Stimulated activated CD4-positive, alpha-beta T cell treated with anti-CD3 and anti-CD28 coated beads, TNF-alpha, amount 100 ng/mL, for 48 hours (primary cell): ENCODE data around the gene CACNB4.
"Not testable (repeated sequence)": the region's sequence is repeated elsewhere in the genome, so short reads cannot be mapped to it uniquely, and the experiment has no call there.

Source experiments
- DNase-seq, 3 donors: peaks; one replicate each; pipeline ENCODE4 v3.0.0-alpha.2; 2020; ENCODE audit warnings: low read depth in 3 of 3

Gene CACNB4

DNA sequence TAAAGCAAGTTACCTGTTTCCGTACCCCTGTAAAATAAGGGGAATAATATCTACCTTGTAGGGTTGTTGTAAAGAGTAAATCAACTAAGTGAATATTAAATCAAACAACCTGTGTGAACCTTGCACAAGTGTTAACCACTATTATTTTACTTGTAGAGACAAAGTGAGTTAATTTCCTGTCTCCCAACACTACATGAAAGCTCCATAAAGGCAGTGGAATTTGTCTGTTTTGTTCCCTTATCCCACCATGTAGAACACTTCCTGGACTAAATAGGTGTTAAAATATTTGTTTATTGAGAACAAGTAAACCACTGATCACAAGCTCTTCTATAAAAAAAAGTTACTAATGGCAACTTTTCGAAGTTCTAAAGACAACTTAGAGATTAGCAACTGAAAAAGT is 274.0 kb downstream of the CACNB4 start:
- no peak for DNase-seq

DNA sequence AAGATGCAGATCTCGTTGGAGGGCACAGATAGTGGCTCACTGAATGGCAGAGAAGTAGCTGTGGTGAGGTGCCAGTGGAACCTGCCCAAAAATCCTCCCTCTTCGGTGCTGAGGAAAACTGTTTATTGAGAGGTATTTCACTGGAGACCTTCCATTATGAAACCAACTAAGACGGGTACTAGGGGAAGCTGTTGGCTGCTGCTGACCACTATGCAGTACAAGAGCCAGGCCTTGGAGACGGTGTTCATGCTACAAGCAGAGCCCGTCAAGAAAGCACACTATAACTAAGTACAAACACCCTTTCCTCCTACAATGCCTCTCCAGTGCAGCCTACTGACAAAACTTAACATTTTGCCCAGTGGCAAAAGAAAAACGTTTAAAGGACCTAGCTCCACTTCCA is 275.2 kb downstream of the CACNB4 start:
- DNase-seq, result no peak

DNA sequence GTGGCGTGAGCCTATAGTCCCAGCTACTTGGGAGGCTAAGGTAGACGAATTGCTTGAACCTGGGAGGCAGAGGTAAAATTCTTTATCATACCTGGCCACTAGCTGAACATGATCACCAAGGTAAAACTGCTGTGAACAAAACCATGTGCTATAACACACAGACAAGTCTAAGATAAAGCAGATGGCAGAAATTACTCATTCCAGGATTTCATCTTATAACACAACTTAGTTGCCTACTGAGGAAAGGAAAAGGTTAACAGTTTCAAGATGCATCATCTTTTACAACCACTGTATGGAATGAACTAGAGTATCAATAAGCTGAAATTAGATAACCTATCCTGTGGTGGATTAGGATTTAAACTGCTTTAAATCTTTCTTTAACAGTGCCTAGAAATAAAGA is 278.9 kb downstream of the CACNB4 start:
- DNase-seq, result no peak

DNA sequence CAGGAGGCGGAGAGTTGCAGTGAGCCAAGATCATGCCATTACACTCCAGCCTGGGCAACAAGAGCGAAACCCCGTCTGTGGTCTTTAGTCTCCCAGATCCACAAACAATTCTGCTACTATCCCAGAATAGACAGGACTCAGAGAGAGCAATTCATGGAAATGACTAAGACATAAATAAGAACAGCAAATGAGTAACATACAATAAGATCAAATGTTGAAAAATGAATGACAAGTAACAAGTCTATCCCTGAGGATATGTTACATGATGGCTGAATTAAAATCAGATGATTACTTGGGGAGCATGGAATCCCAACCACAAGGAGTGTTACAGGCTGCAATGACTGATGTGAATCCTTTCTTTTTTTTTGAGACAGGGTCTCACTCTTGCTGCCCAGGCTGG is 280.9 kb downstream of the CACNB4 start:
- no peak for DNase-seq

DNA sequence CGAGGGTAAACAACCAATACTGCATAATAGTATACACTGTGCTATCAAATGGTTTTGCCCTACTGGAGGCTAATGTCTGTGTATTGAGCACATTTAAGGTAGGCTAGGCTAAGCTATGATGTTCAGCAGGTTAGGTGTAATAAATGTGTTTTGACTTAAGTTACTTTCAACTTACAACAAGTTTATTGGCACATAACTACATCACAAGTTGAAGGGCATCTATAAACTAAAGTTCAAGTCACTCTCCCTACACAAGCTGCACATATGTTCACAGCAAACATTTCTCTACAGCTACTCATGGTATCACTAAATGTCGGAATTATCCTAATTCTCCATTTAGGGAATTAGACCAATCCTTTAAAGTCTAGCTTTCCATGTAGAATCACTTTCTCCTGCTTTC is 282.0 kb downstream of the CACNB4 start:
- DNase-seq, result no peak

DNA sequence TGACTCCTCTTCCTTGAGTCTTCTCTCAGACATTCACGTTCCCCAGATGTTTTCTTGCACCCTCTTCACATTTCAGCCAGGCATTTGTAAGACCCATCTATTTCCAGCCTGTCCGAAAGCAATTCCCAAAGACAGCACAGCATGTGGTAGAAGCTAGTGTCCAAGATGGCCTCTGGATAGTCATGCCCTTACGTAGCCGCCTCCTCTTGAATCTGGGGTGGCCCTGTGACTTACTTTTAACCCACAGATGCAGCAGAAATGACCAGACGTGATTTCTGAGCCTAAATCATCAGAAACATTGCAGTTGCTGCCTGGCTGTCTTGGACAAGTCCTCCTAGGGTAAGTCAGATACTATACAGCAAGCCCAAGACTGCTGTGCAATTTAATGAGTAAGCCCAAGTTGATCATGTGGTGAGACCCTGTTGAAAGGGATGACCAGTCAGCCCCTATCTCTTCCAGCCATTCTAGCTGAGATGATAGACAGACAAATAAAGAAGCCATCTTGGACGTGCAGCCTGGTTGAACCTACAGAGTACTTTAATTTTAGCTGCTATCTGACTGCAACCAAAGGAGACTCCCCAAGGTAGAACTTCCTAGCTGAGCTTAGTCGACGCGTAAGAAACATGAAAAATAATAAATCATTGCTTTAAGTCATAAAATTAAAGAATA is 282.9 kb downstream of the CACNB4 start:
- no peak for DNase-seq

DNA sequence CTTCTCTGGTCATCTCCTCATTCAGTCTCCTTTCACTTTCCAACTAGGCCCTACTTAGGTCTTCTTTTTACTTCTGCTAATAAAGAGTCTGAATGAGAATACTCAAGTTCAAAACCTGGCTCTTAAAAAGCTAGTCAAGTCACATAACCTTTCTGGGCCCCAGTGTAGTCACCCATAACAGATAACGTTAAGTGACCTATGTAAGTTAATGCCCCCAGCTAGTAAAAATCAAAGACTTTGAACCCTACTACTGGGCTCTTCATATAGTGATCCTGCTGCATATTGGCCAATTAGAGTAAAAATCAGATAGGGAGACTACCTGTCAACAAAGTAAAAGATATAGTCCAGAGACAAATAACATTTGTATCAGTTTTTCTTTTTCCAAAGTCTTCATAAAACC is 288.4 kb downstream of the CACNB4 start:
- DNase-seq, result no peak

DNA sequence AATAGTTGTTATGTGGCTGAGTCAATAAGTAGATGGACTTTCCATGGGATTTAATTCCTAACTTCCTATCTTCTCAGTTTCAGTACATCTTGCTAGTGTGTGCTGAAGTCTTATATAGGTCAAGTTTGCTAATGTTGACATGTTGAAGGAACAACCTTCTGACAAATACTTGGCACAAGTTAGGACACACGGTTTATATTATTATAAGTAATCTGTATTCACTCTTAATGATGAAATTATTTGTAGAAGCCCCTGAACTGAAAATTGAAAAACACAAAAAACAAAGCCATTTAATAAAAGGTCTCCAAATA is 289.8 kb downstream of the CACNB4 start:
- no peak for DNase-seq

DNA sequence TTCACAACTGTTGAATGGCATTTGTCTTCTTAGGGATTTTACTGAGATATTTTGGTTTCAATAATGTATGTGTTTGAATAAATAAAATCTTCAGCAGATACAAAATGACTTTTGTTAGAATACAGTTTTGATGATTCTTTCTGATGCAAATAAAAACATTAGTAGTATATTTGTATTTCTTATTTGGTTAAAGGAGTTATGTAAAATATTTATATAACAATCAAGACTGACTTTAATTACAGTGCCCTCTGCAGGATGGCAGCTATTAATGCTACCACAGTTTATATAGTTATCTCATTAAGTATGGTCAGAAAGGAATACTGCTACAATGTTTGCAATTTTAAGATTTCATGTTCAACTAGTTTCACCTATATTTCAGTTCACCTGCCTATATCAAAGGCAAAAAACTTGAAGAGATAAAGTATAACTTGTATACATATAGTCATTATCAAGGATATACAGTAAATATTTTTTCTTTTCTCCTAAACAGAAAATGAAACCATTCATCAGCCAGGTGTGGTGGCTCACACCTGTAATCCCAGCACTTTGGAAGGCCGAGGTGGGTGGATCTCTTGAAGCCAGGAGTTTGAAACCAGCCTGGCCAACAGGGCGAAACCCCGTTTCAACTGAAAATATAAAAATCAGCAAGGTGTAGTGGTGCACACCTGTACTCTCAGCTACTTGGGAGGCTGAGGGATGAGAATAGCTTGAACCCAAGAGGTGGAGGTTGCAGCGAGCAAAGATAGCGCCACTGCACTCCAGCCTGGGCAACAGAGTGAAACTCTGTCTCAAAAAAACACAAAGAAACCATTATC is 290.4 kb downstream of the CACNB4 start:
- no peak for DNase-seq

DNA sequence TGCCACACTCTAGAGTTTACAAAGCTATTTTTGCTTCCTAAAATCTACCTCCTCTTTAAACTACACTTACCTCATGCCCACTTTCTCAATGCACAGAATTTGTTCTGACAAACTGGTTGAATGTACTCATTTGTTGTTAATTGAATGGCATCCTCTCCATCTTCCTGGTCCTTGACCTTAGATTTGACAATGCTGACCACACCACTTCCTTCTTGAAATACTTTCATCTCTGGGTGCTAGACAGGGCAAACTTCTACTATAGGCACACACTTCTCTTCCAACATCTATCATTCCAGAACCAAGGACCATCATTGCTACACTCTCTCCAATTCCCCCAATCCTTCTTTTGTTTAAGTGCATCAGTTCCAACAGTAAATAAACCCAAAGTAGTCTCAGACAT is 292.9 kb downstream of the CACNB4 start:
- DNase-seq, result no peak

DNA sequence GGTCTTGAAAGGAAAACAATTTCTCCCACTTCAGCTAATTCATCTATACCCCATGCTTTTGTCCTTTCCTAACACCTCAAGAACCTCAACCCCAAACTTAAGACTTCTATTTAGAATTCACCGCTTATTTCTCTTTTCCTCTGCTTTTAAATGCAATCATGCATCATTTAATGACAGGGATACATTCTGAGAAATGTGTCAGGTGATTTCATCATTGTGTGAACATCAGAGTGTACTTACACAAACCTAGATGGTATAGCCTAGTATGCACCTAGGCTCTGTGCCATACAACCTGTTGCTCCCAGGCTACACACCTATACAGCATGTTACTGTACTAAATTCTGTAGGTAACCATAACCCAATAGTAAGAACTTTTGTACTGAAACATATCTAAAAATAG is 293.5 kb downstream of the CACNB4 start:
- no peak for DNase-seq

DNA sequence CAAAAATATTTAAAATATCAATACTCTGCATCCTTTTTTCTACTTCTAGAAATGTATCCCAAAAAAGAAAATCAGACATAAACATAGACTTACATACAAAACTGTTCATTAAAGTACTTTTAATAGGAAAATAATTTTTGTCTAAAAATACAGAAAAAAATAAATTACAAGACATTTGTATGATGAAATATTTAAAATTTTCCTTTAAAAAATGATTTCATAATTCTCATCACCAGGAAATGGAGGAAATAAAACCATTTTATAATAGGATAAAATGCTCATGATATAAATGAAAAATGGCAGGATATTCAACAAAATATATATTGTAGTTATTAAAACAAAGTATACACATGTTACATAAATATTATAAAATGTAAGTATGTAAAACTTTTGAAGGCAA is 295.0 kb downstream of the CACNB4 start:
- no peak for DNase-seq

DNA sequence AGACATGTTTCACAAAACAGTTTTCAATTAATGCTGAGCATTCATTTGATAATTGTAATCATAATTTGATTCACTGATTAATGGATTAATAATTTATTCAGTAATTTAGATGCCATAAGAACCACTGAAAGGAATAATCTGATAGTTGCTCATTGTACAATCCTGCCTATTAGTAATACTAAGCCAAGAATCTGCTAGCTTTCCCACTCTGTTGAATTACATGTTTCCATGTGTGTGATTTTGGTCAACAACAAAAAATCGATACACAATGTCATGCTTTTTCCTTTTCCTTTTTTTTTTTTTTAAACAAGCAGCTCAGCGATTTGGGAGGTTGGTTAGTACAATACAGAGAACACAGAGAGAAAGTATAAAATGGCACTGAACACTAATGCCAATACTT is 296.5 kb downstream of the CACNB4 start:
- no peak for DNase-seq

DNA sequence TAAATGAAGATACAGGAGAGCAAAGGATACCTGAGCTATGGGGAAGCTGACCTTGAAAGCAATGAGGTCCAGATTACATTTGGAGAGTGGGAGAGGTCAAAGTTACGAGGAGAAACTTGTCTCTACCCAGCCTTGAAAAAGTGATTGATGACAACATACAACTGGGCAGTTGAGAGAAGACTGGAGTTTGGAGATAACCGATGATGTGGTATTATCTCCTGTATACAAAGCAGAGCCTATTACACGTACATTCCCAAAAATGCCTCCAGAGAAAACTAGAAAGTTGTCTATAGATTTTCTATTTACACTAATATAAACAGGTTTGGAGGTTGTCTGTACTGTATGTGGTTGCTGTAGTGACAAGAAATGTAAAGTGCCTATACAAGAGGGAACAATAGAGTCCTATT is 299.0 kb downstream of the CACNB4 start:
- DNase-seq, result no peak

DNA sequence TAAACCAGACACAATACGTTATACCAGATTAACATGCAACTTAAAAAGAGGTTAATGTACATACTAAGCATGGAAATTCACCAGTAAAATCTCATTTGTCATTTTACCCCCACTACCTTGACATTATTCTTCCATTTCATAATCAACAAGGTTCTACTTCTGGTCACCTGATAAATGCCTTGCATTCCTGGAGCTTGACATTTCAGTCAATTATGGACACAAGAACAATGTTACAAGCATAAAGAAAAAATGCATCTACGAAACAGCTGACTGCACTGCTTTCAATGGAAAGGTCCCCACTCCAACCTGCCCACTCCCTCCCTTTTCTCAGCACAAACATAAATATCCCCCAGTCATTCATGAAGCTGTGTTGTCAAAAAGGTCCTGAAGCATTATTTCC is 302.1 kb downstream of the CACNB4 start:
- DNase-seq, result no peak

DNA sequence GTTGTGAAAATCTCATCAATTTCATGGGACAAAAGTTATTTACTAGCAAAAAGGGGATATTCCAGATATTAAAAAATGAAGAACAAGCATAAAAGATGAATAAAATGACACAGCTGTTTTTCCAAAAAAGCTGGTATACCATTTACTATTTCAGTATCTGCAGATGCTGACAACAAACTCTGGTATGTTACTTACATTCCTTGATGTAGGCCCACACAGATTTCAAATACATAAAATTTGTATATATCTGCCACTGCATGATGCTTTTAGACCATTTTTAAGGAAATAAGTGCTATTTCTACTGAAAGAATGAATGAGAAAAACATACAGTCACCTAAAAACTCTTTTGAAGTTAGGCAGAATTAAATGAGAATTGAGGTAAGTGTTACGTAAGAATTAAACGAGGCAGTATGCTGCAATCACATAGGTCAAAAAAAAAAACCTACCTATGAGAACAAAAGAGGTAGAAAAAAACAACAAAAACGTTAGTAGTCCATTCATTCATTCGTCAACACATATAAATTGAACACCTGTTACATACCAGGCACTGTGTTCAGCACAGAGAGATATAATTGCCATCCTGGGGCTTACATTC is 303.1 kb downstream of the CACNB4 start:
- no peak for DNase-seq

DNA sequence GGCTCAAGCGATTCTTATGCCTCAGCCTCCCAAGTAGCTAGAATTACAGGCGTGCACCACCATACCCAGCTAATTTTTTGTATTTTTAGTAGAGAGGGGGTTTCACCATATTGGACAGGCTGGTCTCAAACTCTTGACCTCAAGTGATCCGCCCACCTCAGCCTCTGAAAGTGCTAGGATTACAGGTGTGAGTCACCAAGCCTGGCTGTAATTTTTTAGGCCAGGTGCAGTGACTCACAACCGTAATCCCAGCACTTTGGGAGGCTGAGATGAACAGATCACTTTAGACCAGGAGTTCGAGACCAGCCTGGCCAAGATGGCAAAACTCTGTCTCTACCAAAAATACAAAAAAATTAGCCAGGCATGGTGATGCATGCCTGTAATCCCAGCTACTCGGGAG is 304.4 kb downstream of the CACNB4 start:
- not testable (repeated sequence) for DNase-seq

DNA sequence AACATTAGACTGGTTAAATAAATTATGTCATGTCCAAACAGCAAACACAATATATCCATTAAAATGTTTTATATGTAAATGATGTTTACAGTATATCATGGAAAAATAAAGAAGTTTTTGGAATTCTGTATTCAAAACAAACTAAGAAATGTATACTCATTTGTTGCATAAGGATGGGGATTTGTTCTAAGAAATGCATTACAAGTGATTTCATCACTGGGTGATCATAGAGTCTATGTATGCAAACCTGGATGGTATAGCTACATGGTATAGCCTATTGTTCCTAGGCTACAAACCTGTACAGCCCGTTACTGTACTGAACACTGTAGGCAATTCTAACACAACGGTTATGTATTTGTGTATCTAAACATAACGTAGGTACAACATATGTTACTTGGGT is 305.7 kb downstream of the CACNB4 start:
- DNase-seq, result no peak

DNA sequence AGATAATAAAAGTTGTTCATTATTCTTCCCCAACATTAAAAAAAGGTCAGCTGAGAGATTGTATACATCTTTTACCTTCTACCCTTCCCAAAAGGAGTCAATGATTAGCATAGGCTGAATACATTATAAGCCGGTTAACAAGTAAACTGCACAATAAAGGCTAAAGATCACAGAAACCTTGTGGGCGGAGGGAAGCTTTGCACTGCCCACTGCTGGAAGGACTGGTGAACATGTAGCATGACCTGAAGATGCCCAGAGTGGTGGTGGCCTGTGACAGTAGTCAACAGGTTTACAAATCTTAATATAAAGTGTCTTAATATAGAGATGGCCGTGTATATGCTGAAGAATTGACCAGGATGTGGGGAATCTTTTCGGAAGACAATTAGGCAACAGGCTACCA is 306.3 kb downstream of the CACNB4 start:
- DNase-seq, result no peak

DNA sequence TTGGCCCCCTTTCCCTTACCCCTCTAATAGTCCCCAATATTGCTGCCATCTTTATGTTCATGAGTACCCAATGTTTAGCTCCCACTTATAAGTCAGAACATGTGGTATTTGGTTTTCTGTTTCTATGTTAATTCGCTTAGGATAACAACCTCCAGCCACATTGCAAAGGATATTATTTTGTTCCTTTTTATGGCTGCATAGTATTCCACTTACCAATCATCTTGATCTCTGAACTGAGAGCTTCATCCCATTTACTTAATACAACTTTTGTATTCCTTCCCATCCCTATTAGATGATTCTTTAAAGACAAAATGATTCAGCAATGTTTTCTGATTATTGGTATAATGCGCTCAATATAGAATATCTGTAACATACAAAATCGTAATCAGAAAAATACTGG is 307.3 kb downstream of the CACNB4 start:
- no peak for DNase-seq

DNA sequence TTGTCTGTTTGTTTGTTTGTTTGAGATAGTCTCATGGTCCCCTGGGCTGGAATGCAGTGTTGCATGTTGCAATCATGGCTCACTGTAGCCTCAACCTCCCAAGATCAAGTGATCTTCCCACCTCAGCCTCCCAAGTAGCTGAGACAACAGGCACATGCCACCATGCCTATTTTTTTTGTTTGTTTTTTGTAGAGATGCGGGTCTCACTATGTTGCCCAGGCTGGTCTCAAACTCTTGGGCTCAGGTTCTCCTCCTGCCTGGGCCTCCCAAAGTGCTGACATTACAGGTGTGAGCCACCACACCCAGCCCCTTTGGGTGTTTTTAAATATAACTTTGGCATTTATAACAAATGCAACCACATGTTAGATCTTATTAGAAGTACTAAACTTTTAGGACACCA is 308.2 kb downstream of the CACNB4 start:
- DNase-seq, result no peak

DNA sequence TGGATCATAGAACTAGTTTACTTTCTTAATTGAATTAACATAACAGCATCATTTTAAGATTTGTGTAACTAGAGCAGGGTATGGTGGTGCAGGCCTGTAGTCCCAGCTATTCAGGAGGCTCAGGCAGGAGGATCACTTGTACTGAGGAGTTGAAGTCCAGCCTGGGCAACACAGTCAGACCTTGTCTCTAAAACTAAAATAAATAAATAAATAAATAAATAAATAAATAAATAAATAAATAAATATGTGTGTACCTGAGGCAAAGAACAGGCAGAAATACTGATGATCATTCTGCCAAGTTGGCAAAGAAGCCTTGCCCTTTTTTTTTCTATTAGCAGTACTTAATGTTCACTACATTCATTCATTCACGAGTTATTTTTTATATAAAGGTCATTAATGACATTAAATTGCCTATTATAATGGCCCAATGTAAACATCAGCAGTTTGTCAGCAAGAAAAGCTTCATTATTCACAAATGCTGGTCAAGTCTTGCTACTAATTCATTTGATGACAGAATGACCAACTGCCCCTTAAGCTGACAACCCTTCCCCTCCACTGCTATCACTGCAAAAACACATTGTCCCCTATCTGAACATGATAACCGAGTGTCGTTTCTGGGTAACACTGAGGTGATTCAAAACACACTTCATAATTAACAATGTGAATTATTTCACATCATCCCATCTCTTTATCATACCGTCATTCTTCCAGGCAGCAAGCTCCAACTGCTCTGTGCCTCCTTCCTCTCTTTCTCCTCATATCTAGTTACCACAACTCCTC is 309.6 kb downstream of the CACNB4 start:
- no peak for DNase-seq

DNA sequence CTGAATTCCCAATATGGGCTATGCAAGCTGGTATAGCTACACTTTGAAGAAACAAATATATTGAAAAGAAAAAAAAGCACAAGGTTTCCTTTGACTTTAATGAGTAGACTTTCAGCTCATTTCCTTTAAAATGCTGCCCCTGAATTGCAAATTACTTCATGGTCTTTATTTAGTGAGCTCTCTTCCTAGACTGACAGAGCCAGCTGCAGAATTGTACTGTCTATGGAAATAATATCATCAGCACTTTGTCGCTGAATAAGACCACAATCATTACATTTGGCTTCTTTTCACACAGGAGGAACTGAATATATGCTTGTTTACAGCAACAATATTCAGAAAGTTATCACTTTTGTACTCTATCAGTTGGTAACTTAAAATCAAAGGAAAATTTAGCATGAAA is 312.4 kb downstream of the CACNB4 start:
- DNase-seq, result no peak
